ENCODE data around the gene SNRK.

- no peak for TF ChIP-seq CTCF (conservative IDR thresholded peaks at IDR 0.05; ENCODE audit: low read depth in 2 of 2)
- no peak for TF ChIP-seq EZH2phosphoT487 (IDR thresholded peaks at IDR 0.05; ENCODE audit: unreplicated experiment)
- TF ChIP-seq POLR2AphosphoS5 (IDR thresholded peaks at IDR 0.05; ENCODE audit: low read depth): no peak
- no peak for TF ChIP-seq CREB1 (CRISPR knock-in tag; IDR thresholded peaks at IDR 0.05; ENCODE audit: low read depth)
- no peak for TF ChIP-seq ZNF114 (CRISPR knock-in tag; IDR thresholded peaks at IDR 0.05)
- no peak for TF ChIP-seq REST (IDR thresholded peaks at IDR 0.05; ENCODE audit: unreplicated experiment)
- TF ChIP-seq ETS1 (IDR thresholded peaks at IDR 0.05): no peak
- TF ChIP-seq JUNB (IDR thresholded peaks at IDR 0.05; ENCODE audit: unreplicated experiment): no peak
- TF ChIP-seq EZH2 (IDR thresholded peaks at IDR 0.05; ENCODE audit: low read depth, unreplicated experiment): no peak
- no peak for TF ChIP-seq ZNF462 (CRISPR knock-in tag; IDR thresholded peaks at IDR 0.05)
Observed at GRCh38 chr3:43379343-43379742, 93.0 kb downstream of the SNRK start.

Measured in GM23338 (cell line).